GM12875 (cell line): ENCODE data around the gene NHERF1.

ENCODE experiments used
- H3K4me3 ChIP-seq: one replicate; pipeline ENCODE4 v1.5.1; 2011; ENCODE audit warnings: low read depth, low read length, control low read depth
- TF ChIP-seq, protein P1 (sequence below): IDR thresholded peaks from 2 replicates; pipeline ENCODE4 v1.5.1; 2011; ENCODE audit warnings: low read depth, mild to moderate bottlenecking, control low read depth, inconsistent platforms, low read length, moderate library complexity, borderline replicate concordance; ENCODE audit not compliant: insufficient read depth

NHERF1 gene

DNA sequence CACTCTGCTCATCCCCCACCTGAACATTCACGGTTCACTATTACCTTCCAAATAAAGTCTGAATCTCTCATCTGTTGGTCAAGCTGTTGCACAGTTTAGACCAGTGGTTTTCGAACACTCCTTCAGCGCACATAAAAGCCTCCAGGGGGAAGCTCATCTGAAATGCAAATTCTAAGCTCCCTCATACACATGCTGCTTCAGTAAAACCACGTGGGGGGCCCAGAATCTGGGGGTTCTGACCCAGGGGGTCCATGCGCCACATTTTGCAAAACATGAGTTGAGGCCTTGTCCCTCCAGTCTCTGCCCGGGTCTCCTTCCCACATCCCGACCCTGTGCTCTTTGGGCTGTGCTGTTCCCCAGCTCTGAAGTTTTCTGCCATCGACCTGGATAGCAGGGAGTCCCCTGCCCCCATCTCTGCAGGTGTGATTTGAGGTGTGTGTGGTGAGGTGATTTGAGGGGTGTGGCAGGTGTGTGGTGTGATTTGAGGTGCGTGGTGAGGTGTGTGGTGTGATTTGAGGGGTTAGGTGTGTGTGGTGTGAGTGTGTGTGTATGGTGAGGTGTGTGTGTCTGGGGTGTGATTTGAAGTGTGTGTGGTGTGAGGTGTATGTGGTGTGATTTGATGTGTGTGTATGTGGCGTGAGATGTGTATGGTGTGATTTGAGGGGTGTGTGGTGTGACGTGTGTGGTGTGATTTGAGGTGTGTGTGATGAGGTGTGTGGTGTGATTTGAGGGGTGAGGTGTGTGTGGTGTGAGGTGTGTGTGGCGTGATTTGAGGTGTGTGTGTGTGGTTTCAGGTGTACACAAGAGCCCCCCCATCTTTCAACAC lies 16.2 kb upstream of the NHERF1 start:
- H3K4me3 ChIP-seq, result no peak overlapping the region
- TF ChIP-seq, protein P1, sequence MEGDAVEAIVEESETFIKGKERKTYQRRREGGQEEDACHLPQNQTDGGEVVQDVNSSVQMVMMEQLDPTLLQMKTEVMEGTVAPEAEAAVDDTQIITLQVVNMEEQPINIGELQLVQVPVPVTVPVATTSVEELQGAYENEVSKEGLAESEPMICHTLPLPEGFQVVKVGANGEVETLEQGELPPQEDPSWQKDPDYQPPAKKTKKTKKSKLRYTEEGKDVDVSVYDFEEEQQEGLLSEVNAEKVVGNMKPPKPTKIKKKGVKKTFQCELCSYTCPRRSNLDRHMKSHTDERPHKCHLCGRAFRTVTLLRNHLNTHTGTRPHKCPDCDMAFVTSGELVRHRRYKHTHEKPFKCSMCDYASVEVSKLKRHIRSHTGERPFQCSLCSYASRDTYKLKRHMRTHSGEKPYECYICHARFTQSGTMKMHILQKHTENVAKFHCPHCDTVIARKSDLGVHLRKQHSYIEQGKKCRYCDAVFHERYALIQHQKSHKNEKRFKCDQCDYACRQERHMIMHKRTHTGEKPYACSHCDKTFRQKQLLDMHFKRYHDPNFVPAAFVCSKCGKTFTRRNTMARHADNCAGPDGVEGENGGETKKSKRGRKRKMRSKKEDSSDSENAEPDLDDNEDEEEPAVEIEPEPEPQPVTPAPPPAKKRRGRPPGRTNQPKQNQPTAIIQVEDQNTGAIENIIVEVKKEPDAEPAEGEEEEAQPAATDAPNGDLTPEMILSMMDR, result no peak

DNA sequence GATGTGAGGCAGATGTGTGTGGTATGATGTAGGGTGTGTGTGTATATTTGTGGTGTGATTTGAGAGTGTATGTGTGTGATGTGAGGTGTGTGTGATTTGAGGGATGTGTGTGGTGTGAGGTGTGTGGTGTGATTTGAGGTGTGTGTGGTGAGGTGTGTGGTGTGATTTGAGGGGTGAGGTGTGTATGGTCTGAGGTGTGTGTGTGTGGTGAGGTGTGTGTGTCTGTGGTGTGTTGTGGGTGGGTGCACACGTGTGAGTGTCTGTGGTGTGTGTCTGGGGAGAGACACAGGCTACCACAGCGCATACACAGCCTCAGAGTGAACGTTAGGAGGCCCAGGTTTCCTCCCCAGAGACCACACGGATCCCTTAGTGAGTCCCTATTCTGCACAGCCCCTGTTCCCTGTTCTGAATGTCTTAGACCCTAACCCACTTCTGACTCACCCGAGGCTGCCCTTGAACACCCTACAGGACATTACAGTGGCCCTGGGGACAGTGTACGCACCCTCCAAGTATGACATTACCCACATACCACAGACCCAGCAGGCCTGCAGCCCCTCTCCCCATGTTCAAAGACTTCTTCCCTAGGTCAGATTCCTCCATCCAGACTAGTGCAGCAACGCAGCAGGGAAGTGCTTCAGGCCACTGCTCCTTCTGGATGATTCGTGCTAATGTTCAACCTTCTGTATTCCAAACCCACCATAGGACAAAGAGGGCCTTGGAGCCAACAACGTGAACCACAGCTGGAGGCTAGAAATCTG lies 14.9 kb upstream of the NHERF1 start:
- H3K4me3 ChIP-seq, result no peak overlapping the region
- TF ChIP-seq, protein P1, result no peak

DNA sequence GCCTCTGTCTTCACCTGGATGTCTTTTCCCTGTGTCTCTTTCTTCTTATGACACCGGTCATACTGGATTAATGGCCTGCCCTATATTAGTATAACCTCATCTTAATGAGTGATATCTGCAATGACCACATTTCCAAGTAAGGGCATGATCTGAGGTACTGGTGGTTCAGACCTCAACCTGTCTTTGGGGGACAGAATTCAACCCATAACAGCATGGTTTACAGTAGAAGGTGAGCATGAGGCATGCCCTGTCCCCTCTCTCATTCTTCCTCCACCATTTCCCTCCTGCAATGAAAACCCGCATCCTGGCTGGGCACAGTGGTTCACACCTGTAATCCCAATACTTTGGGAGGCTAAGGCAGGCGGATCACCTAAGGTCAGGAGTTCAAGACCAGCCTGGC lies 14.2 kb upstream of the NHERF1 start:
- H3K4me3 ChIP-seq, result no peak overlapping the region
- TF ChIP-seq, protein P1, result no peak

DNA sequence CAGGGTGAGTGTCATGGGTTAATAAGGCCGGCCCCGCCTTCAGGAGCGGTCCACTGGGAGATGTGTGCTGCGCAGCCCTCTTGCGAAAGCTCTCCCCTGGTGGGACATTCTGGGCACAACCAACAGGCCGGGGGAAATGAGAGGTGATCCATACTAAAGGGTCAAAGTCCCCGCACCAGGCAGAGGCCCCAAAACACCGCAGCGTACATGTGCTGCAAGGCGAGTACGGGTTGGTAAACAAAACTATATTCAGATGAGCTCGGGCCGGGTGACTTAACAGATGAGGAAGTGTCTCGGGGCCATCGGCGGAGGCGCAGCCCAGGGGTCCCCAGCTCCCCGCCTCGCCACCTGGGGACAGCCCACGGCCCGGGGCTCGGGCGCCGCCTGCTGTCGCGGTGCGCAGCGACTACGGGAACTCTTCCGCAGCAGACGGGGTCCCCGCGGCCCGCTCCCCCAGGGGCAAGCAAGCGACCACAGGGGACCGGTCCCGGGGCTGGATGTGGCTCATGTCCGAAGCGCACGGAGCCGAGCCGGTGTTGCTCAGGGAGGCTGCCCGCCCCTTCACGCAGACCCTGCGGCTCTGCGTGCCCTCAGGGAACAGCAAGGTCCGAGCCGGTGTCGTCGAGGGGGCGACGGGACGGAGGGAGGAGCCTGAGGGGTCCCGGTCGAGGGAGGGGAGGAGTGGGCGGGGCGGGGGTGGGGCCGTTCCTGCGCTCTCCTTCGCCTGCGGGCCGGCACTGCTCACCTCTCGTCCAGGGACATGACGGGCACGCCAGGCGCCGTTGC lies 11.7 kb upstream of the NHERF1 start, which contains the start of gene RAB37:
TSS of gene RAB37 (plus strand) at position 744 of the 786 bp plus-strand sequence. CDS start at position 761, 17 bp downstream.
- TF ChIP-seq, protein P1, result peak; percentile 76
- H3K4me3 ChIP-seq, result peak within 1 kb of the TSS; percentile 52

DNA sequence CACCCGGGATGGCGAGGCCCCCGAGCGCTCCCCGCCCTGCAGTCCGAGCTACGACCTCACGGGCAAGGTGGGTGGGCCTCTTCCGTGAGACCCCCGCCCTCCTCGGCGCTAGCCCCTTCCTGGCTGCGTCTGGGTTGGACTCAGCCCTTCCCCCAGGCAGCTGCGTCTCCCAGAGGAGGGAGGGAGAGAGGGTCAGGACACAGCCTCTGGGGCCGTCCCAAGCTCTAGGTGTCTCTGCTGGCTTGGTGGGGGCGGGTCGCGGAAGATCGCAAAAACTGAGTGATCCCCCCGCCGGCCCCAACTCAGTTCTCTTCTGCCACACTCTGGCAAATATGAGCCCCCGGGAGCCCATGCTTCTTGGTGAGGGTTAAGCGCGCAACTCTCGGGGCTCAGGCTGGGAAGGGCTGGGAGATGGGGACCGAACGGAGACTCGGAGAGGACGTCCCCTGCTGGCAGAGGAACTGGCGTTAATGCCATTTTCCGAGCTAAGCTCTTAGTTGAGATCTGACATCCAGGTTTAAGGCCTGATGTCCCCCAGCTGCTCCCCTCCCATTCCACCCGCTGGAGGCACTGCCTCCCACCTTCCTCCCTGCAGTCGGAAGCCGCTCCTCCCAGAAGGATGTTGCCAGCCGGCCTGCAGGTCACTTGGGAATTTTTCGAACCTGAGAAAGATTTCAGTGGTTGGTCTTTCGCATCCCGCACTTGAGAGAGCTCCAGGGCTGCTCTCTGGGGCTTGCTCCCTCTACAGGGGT lies 11.0 kb upstream of the NHERF1 start:
- TF ChIP-seq, protein P1, result peak; percentile 66
- H3K4me3 ChIP-seq, result peak overlapping the region; percentile 52

DNA sequence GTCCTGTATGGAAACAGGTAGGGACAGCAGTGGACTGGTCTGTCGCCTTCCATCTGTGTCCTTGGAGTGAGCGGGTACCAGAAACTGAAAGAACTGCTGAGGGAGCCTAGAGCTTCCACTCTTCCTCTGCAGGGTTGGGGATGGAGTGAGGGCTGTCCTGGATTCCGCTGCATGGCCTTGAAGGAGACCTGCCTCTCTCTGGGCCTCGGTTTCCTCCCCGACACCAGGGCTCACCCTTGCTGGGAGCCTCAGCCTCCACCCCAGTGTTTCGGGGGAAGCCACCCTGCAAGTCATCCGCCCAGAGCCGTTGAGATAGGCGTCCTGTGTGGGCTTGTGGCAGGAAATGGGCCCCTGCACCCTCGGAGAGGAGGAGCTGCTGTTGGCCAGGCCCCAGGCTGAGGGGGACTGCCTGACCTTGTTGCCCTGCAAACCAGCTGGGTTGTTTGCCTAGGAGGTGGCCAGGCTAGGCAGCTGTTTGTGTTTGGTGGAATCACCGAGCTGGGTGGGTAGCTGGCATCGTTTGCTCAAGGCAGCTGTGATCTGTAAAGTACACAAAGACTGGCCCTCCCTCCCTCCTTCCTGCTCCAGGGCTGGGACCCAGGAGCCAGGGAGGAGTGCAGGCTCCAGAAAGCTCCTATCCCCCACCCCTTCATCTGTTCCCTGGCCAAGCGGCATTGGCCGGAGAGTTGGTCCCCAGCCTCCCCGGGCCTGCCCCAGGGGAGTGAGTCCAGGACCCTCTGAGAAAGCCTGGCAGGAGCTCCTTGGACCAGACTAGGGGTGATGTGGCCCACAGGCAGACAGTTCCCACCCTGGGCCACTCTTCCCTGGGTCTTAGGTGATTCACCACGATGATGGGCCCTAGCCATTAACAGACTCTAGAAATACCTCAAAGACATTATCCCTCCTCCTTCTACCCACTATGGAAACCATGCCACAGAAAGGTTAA lies 10.1 kb upstream of the NHERF1 start:
- H3K4me3 ChIP-seq, result peak overlapping the region; percentile 52
- TF ChIP-seq, protein P1, result no peak
